Raji (cell line): ENCODE results near the gene ITGA3.

Source experiments
- POLR2A ChIP-seq: IDR thresholded peaks from 2 replicates; pipeline ENCODE4 v1.6.1; 2011; ENCODE audit warnings: low read depth, low read length, control low read depth; ENCODE audit not compliant: insufficient read depth

ITGA3 gene

GRCh38 chr17:50088952-50089825, 33.3 kb downstream of the ITGA3 start:
- TF ChIP-seq POLR2A: no peak

GRCh38 chr17:50090071-50090470, 34.2 kb downstream of the ITGA3 start:
- no peak for TF ChIP-seq POLR2A

- no peak for TF ChIP-seq POLR2A
Observed at GRCh38 chr17:50090971-50091917, 35.3 kb downstream of the ITGA3 start.

GRCh38 chr17:50091918-50092285, 36.0 kb downstream of the ITGA3 start:
- TF ChIP-seq POLR2A: no peak

GRCh38 chr17:50093246-50093645, 37.3 kb downstream of the ITGA3 start:
- TF ChIP-seq POLR2A: no peak

- TF ChIP-seq POLR2A: no peak
Observed at GRCh38 chr17:50093807-50094206, 37.9 kb downstream of the ITGA3 start.

GRCh38 chr17:50094243-50094752, 38.4 kb downstream of the ITGA3 start:
- TF ChIP-seq POLR2A: no peak

GRCh38 chr17:50094753-50095619, 39.1 kb downstream of the ITGA3 start, which contains the start of gene PDK2:
TSS of gene PDK2 (plus strand) at chr17:50095351. CDS start at chr17:50095436, 85 bp downstream.
- peak; percentile 21; the same call in 1 of the 2 replicates for TF ChIP-seq POLR2A

- TF ChIP-seq POLR2A: no peak; the same call in 1 of the 2 replicates
Observed at GRCh38 chr17:50095626-50096037, 39.7 kb downstream of the ITGA3 start.

GRCh38 chr17:50096092-50096491, 40.2 kb downstream of the ITGA3 start:
- TF ChIP-seq POLR2A: no peak

- TF ChIP-seq POLR2A: no peak
Observed at GRCh38 chr17:50096758-50097157, 40.8 kb downstream of the ITGA3 start.

- TF ChIP-seq POLR2A: no peak
Observed at GRCh38 chr17:50097455-50097854, 41.5 kb downstream of the ITGA3 start.

- TF ChIP-seq POLR2A: no peak
Observed at GRCh38 chr17:50097926-50098325, 42.0 kb downstream of the ITGA3 start.

GRCh38 chr17:50098583-50098982, 42.7 kb downstream of the ITGA3 start:
- no peak for TF ChIP-seq POLR2A
